ENCODE results near the gene RPRD2.

The RPRD2 gene

DNA sequence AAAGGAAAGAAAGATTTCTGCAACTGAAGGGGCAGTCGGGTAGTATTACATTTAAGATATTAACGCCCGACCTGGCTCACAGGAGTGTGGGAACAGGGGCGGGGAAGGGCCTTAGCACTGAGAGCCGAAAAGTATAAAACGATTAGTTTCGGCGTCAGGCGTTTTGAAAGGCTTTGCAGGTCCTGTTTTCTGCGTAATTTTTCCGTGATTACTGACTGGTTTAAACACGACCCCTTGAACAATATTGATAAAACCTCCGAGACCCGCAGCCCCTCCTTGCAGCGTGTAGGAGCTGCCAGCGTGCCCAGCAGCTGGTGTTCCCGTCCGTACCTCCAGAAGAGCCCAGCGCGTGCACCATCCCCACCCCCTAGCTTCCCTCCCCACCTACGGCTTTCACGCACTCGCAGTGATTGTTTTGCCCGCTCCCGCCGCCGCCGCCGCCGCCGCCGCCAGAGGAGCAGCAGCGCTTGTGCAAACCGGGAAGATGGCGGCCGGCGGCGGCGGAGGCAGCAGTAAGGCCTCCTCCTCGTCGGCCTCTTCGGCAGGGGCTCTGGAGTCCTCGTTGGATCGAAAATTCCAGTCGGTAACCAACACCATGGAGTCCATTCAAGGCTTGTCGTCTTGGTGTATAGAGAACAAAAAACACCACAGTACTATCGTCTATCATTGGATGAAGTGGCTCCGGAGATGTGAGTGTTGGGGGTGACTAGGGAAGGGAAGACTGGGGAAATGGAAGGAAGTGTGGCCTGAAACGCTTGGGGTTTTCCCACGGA is 470 bp downstream of the RPRD2 start:
- DNase-seq (ENCODE audit: low spot score) (peak; percentile 73), ATAC-seq (ENCODE audit: low read depth) (peak; percentile 50)
- Histone ChIP-seq H3K27ac (ENCODE audit: poor library complexity, severe bottlenecking) (peak overlapping the region; percentile 90), H3K4me3 (ENCODE audit: severe bottlenecking) (peak overlapping the region; percentile 47), H3K9me3 (ENCODE audit: severe bottlenecking) (no peaks in the 10 kb centered on the region), H3K27me3 (ENCODE audit: insufficient read depth, poor library complexity, severe bottlenecking) (no peaks in the 10 kb centered on the region), H3K36me3 (ENCODE audit: low read depth) (no peaks in the 10 kb centered on the region), H3K4me1 (ENCODE audit: insufficient read depth, poor library complexity, severe bottlenecking) (peaks cover 10% of the 10 kb centered on the region)
- TF ChIP-seq, protein P1, sequence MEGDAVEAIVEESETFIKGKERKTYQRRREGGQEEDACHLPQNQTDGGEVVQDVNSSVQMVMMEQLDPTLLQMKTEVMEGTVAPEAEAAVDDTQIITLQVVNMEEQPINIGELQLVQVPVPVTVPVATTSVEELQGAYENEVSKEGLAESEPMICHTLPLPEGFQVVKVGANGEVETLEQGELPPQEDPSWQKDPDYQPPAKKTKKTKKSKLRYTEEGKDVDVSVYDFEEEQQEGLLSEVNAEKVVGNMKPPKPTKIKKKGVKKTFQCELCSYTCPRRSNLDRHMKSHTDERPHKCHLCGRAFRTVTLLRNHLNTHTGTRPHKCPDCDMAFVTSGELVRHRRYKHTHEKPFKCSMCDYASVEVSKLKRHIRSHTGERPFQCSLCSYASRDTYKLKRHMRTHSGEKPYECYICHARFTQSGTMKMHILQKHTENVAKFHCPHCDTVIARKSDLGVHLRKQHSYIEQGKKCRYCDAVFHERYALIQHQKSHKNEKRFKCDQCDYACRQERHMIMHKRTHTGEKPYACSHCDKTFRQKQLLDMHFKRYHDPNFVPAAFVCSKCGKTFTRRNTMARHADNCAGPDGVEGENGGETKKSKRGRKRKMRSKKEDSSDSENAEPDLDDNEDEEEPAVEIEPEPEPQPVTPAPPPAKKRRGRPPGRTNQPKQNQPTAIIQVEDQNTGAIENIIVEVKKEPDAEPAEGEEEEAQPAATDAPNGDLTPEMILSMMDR (IDR thresholded peaks at IDR 0.05; ENCODE audit: poor library complexity, severe bottlenecking) = peak; percentile 4

DNA sequence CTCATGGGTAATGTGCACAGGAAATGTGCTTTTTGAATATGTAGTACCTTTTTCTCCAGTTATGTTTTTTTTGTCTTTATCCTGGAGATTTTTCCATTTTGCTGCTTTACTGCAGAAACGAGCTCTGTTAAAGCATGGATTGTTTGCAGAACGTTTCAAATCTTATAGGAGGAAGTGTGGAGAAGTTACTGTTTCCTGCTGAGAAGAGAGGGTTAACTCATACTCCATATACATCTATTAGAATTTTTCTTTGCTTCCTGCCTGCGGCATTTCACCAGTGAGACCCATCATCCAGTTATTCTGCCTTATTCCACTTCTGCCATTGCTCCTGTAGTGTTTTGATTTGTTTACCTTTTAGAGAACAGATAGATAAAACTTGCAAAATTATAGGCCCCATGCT is 2.0 kb downstream of the RPRD2 start:
- peaks cover 10% of the 10 kb centered on the region for H3K4me1 ChIP-seq (ENCODE audit: insufficient read depth, poor library complexity, severe bottlenecking)
- no peak for DNase-seq (ENCODE audit: low spot score)
- peak overlapping the region; percentile 47 for H3K4me3 ChIP-seq (ENCODE audit: severe bottlenecking)
- H3K36me3 ChIP-seq (ENCODE audit: low read depth) = no peaks in the 10 kb centered on the region
- no peak for ATAC-seq (ENCODE audit: low read depth)
- TF ChIP-seq, protein P1 (IDR thresholded peaks at IDR 0.05; ENCODE audit: poor library complexity, severe bottlenecking) = no peak
- H3K27ac ChIP-seq (ENCODE audit: poor library complexity, severe bottlenecking) = peak overlapping the region; percentile 90
- no peaks in the 10 kb centered on the region for H3K9me3 ChIP-seq (ENCODE audit: severe bottlenecking)
- no peaks in the 10 kb centered on the region for H3K27me3 ChIP-seq (ENCODE audit: insufficient read depth, poor library complexity, severe bottlenecking)

DNA sequence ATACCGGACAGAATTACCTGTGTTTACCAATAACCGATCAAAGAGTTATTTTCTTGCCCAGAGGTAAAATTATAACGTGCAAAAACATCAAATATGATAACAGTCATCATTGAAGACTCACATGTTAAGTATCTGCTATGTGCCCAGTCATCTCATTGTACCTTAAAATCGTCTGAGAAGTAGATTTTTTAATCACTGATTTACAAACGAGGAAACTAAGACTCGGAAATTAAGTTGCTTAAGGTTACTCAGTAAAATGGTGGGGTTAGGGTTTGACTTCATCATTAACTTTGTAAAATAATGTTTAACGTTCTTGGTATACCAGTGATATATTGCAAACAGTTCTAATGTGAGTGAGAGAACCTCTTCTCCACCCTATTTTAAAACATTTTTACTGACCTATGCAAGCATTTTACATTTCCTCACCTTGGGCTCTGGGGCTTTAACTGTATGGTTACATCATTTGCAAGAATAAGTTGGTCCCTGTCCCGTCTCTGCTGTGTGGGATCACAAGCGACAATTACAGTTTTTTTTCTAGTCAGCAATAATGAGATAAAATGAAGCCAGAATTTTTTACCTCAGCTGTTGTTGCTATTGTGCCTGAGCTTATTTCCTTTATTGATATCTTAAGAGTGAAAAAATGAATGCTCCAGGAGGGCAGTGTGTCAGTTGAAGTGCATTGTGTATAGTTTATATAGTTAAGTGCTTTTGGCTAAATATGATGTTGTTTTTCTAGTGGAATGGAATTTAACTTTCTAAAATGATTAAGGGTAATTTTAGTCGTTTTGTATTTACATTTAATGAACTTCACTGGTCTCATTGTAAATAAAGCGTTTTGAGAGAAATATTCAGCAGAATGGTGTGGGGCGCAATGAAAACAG is 2.7 kb downstream of the RPRD2 start:
- peak overlapping the region; percentile 47 for H3K4me3 ChIP-seq (ENCODE audit: severe bottlenecking)
- H3K27ac ChIP-seq (ENCODE audit: poor library complexity, severe bottlenecking) = peak overlapping the region; percentile 90
- H3K9me3 ChIP-seq (ENCODE audit: severe bottlenecking) = no peaks in the 10 kb centered on the region
- H3K27me3 ChIP-seq (ENCODE audit: insufficient read depth, poor library complexity, severe bottlenecking) = no peaks in the 10 kb centered on the region
- DNase-seq (ENCODE audit: low spot score) (no peak), ATAC-seq (ENCODE audit: low read depth) (no peak)
- H3K36me3 ChIP-seq (ENCODE audit: low read depth) = no peaks in the 10 kb centered on the region
- TF ChIP-seq, protein P1 (IDR thresholded peaks at IDR 0.05; ENCODE audit: poor library complexity, severe bottlenecking) = no peak
- H3K4me1 ChIP-seq (ENCODE audit: insufficient read depth, poor library complexity, severe bottlenecking) = peaks cover 11% of the 10 kb centered on the region

DNA sequence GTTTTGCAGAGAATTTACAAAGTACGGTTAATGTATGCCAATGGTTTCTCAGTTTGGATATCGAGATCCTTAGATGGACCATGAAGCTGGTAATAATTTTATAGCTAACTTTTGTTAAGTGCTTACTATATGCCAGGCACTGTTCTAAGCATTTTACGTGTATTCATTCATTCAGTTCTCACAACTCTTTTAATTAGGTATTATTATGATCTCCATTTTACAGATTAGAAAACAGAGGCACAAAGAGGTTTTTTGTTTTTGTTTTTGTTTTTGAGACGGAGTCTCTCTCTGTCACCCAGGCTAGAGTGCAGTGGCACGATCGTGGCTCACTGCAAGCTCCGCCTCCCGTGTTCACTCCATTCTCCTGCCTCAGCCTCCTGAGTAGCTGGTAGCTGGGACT is 7.2 kb downstream of the RPRD2 start:
- TF ChIP-seq, protein P1 (IDR thresholded peaks at IDR 0.05; ENCODE audit: poor library complexity, severe bottlenecking) = no peak
- Histone ChIP-seq H3K4me3 (ENCODE audit: severe bottlenecking) (no peak overlapping the region), H3K9me3 (ENCODE audit: severe bottlenecking) (no peaks in the 10 kb centered on the region), H3K27me3 (ENCODE audit: insufficient read depth, poor library complexity, severe bottlenecking) (no peaks in the 10 kb centered on the region), H3K4me1 (ENCODE audit: insufficient read depth, poor library complexity, severe bottlenecking) (peaks cover 11% of the 10 kb centered on the region), H3K36me3 (ENCODE audit: low read depth) (no peaks in the 10 kb centered on the region), H3K27ac (ENCODE audit: poor library complexity, severe bottlenecking) (no peak overlapping the region)
- DNase-seq (ENCODE audit: low spot score) = no peak
- ATAC-seq (ENCODE audit: low read depth) = no peak

Data from RWPE2 (cell line).